ENCODE data around the gene AADACL3.
"Not testable (repeated sequence)": the region's sequence is repeated elsewhere in the genome, so short reads cannot be mapped to it uniquely, and the experiment has no call there.

The AADACL3 gene

GRCh38 chr1:12715896-12716437, at the start of gene AADACL3:
Gene AADACL3 (plus strand): TSS chr1:12716110. CDS start chr1:12716177, 67 bp downstream.
- no peak for DNase-seq

DNA sequence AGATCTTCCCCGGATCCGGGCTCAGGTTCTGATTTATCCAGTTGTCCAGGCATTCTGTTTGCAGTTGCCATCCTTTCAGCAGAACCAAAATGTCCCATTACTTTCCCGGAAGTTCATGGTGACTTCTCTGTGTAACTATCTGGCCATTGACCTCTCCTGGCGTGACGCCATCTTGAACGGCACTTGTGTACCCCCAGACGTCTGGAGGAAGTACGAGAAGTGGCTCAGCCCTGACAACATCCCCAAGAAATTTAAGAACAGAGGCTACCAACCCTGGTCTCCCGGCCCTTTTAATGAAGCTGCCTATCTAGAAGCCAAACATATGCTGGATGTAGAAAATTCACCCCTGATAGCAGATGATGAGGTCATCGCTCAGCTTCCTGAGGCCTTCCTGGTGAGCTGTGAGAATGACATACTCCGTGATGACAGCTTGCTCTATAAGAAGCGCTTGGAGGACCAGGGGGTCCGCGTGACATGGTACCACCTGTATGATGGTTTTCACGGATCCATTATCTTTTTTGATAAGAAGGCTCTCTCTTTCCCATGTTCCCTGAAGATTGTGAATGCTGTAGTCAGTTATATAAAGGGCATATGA, 49.7 kb upstream of the AADACL3 start:
- DNase-seq, result no peak

GRCh38 chr1:12669529-12670068, 46.3 kb upstream of the AADACL3 start:
- no peak for DNase-seq

DNA sequence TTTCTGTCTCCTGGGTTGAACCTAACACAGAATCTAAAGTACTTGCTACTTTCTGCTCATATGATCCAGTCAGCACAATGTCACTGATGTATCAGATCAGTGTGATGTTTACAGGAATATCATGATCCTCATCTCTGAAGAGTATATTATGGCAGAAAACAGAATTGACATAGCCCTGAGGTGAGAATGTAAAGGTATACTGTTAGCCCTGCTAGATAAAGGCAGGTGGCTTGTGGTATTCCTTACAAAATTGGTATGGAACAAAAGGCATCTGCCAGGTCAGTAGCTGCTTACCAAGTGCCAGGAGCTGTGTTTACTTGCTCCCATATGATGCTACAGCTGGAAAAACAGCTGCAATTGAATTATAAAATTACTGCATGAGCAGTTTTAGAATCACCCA, 41.6 kb upstream of the AADACL3 start:
- DNase-seq, result no peak

DNA sequence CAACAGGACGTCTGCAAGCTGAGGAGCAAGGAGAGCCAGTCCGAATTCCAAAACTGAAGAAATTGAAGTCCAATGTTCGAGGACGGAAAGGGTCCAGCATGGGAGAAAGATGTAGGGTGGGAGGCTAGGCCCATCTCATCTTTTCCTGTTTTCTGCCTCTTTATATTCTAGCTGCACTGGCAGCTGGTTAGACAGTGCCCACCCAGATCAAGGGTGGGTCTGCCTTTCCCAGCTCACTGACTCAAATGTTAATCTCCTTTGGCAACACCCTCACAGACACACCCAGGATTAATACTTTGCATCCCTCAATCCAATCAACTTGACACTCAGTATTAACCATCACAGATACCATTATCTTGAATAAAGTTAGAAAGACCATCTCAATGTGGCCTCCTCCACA, 39.8 kb upstream of the AADACL3 start:
- DNase-seq, result not testable (repeated sequence)

DNA sequence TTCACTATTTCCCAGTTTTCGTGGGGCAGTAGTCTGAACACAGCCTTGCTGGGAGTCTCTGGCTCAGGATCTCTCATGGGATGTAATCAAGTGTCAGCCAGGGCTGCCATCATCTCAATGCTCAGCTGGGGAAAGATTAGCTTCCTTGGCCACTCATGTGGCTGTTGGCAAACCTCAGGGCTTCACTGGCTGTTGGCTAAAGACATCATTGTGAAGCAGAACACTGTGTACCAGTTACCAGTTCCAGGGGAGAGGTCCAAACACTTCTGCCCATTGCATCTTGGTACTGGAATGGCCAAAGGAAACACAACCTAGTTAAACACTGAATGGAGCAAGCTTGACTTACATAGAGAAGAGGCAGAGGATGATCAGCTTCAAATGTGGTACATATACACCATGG, 38.3 kb upstream of the AADACL3 start:
- no peak for DNase-seq

DNA sequence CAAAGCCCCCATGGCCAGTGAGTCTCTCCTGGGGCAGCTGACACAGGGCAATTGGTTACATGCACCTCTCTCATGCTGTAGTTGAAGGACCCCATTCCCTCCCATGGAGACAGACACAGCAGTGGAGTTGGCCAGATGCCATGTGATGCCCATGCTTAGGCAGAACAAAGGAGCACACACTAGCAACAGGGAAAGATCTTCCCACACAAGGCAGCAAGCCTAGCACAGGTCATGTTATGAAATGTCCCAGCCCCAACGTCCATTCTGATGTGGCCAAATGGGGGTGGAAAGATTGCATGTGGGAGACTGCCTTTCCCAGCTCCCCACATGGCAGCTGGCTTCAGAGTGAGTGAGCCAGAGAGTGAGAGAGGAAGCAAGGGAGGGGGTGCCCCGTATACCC, 37.6 kb upstream of the AADACL3 start:
- DNase-seq, result no peak

DNA sequence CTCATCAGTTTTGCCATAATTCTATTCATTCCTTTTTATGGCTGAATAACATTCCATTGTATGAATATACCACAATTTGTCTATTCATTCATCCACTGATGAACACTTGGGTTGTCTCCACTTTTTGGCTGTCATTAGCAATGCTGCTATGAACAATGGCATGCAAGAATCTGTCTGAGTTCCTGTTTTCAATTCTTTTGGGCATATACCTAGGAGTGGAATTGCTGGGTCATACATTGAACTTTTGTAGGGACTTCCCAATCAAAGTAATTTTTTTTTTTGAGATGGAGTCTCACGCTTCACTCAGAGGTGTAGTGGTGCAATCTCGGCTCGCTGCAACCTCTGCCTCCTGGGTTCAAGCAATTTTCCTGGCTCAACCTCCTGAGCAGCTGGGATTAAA, 37.1 kb upstream of the AADACL3 start:
- no peak for DNase-seq

- no peak for DNase-seq
Observed at GRCh38 chr1:12690156-12690555, 25.8 kb upstream of the AADACL3 start.

DNA sequence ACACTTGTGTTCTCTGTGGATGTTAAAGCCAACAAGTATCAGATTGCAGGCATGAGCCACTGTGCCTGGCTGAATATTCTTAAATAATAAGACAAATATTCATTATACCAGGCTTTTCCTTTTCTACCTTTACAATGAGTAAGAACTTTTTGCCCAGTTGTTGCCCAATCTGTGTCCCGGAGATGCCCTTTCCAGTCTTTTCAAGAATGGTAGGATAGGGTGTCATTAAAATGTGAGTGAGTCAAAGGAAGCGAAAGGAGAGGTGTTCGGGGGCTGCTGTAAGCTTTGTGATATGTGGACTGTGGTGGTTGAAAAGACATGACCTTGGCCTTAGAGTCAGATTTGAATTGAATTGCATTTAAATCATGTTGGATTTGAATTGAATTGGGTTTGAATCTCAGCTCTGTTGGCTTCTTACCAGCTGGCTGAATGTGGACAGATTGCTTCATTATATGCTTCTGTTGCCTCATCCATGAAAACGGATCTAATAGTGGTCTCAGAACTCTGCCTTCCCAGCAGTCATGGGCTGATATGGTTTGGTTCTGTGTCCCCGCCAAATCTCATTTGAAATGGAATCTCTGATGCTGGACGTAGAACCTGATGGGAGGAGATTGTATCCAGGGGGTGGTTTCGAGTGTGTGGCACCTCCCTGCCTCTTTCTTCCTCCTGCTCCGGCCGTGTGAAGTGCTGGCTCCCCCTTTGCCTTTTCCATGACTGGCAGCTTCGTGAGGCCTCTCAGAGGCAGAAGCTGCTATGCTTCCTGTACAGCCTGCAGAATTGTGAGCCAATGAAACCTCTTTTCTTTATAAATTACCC, 22.7 kb upstream of the AADACL3 start:
- no peak for DNase-seq

GRCh38 chr1:12696658-12697057, 19.3 kb upstream of the AADACL3 start:
- DNase-seq, result no peak

DNA sequence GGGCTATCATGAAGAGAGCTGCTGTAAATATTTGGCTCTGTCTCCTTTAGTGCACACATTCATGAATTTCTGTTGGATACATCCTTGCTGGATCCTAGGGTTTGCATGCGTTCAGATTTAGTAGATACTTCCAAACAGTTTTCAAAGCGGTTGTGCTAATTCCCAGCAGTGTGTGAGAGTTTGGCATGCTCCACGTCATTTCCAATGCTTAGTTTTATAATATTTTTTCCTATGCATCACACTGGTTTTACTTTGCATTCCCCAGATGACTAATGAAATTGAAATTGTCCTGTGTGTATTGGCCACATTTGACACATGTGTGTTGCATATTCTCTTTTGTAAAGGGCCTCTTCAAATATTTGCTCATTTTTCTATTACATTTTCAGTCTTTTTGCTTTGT, 18.5 kb upstream of the AADACL3 start:
- DNase-seq, result no peak

- no peak for DNase-seq
Observed at GRCh38 chr1:12703821-12704451, 12.0 kb upstream of the AADACL3 start.

- no peak for DNase-seq
Observed at GRCh38 chr1:12706061-12706460, 9.8 kb upstream of the AADACL3 start.

- DNase-seq, result no peak
Observed at GRCh38 chr1:12708396-12709090, 7.4 kb upstream of the AADACL3 start.

GRCh38 chr1:12709091-12709491, 6.8 kb upstream of the AADACL3 start:
- DNase-seq, result no peak

DNA sequence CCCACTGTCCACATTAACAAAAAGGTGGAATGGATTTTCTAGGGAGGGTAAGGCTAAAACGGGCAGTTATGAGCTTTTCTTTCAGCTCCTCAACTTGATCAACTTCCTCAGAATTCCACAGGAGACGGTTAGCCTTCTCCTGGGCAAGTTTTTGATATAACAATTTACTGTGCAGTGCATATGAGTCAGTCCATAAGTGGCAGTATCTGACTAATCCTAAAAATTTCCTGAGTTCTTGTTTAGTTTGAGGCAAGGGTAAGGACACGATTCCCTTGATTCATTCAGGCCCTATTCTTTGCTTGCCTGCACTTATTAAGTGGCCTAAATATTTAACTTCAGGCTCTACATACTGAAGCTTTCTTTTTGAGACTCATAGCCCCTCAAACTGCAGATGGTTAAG, 6.2 kb upstream of the AADACL3 start:
- no peak for DNase-seq

GRCh38 chr1:12711536-12711935, 4.4 kb upstream of the AADACL3 start:
- no peak for DNase-seq

DNA sequence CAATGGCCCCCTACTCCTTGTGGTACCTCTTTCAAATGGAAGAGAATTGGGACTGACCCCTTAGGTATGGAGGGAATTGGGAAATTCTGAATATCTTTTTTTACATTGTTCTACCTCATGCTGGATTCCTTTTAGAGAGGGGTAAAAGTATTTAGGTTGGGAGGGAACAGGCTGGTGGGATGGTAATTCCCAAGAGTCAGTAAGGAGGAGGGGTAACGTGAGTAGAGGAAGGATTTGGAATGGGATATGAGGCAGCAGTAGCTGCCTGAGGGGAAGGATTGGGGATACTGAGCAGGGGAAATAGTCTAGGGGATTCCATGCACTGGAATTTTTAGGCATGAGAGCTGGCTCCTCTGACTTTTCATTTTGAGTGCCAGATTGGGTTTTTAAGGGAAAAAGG, 3.8 kb upstream of the AADACL3 start:
- no peak for DNase-seq

- DNase-seq, result no peak
Observed at GRCh38 chr1:12712929-12713328, 3.0 kb upstream of the AADACL3 start.

DNA sequence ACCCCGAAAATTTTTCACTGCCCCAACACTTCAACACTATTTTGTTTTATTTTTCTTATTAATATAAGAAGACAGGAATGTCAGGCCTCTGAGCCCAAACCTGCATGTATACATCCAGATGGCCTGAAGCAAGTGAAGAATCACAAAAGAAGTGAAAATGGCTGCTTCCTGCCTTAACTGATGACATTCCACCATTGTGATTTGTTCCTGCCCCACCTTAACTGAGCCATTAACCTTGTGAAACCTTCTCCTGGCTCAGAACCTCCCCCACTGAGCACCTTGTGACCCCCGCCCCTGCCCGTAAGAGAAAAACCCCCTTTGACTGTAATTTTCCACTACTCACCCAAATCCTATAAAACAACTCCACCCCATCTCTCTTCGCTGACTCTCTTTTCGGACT, 2.3 kb upstream of the AADACL3 start:
- DNase-seq, result not testable (repeated sequence)

- DNase-seq, result no peak
Observed at GRCh38 chr1:12714710-12715475, 1.0 kb upstream of the AADACL3 start.

Data from CD4-positive, alpha-beta T cell treated with Interleukin-17A for 4 hours (primary cell).